GM12891 (cell line): Measurements from ENCODE around the gene DR1.

Source experiments
- POLR2A ChIP-seq: IDR thresholded peaks from 2 replicates; pipeline ENCODE4 v1.6.1; 2011; ENCODE audit warnings: low read depth, low read length, control low read depth
- POLR2AphosphoS5 ChIP-seq: IDR thresholded peaks from 2 replicates; pipeline ENCODE4 v1.6.1; 2011; ENCODE audit warnings: low read depth, low read length, control low read depth
- SPI1 ChIP-seq: IDR thresholded peaks from 2 replicates; pipeline ENCODE4 v1.6.1; 2011; ENCODE audit warnings: low read depth, low read length, control low read depth
- TAF1 ChIP-seq: IDR thresholded peaks from 2 replicates; pipeline ENCODE4 v1.6.1; 2011; ENCODE audit warnings: low read depth, low read length, control low read depth

- TF ChIP-seq POLR2A (no peak), SPI1 (peak; percentile 85), TAF1 (no peak), POLR2AphosphoS5 (no peak)
Observed at GRCh38 chr1:93414749-93415148, 69.0 kb downstream of the DR1 start.
